Fibroblast of the aortic adventitia (primary cell): ENCODE data around the gene PRKN. TPM values are rescaled to one million over a fixed set of nuclear protein-coding genes. Genes with fewer than 3 reads are reported as not detected.

Experiments used
- DNase-seq: peaks from one replicate; pipeline ENCODE4 v3.0.0-alpha.2; 2010; ENCODE audit warnings: low read depth
- H3K4me3 ChIP-seq: 2 replicates; pipeline ENCODE4 v1.5.1; 2011; ENCODE audit warnings: low read depth, mild to moderate bottlenecking, control low read depth, low read length, moderate library complexity
- total RNA-seq: library from RNA; depleted of rRNA; stranded (reverse); fragments of >200 nt; gene quantifications from 2 replicates; pipeline ENCODE4 v1.2.3, GENCODE V29; 2012; ENCODE audit warnings: low replicate concordance
- TF ChIP-seq, protein P1 (sequence below): IDR thresholded peaks from 2 replicates; pipeline ENCODE4 v1.5.1; 2011; ENCODE audit warnings: mild to moderate bottlenecking, low read length, control low read depth, inconsistent platforms; ENCODE audit not compliant: insufficient read depth

PRKN gene
- total RNA-seq, 1 donor: 2.0 TPM

DNA sequence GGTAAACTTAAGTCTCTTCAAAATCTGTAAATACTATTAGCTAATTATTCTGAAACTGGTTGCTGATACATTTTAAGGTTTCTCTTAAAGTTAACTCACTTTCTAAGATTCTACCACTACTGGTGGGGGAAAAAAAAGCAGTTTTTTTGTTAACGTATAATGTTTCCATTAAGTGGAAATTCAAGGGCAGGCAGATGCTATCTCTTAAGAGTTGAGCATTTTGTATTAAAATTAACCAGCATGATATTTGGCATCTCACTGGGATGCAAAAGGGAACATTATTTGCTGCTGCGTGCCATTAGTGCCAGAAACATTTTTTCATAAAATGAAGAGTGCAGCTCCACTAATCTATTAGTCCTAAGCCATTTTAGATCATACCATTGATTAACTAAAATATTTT is 246.2 kb downstream of the PRKN start:
- H3K4me3 ChIP-seq: no peak overlapping the region
- TF ChIP-seq, protein P1, sequence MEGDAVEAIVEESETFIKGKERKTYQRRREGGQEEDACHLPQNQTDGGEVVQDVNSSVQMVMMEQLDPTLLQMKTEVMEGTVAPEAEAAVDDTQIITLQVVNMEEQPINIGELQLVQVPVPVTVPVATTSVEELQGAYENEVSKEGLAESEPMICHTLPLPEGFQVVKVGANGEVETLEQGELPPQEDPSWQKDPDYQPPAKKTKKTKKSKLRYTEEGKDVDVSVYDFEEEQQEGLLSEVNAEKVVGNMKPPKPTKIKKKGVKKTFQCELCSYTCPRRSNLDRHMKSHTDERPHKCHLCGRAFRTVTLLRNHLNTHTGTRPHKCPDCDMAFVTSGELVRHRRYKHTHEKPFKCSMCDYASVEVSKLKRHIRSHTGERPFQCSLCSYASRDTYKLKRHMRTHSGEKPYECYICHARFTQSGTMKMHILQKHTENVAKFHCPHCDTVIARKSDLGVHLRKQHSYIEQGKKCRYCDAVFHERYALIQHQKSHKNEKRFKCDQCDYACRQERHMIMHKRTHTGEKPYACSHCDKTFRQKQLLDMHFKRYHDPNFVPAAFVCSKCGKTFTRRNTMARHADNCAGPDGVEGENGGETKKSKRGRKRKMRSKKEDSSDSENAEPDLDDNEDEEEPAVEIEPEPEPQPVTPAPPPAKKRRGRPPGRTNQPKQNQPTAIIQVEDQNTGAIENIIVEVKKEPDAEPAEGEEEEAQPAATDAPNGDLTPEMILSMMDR: no peak
- DNase-seq: no peak

DNA sequence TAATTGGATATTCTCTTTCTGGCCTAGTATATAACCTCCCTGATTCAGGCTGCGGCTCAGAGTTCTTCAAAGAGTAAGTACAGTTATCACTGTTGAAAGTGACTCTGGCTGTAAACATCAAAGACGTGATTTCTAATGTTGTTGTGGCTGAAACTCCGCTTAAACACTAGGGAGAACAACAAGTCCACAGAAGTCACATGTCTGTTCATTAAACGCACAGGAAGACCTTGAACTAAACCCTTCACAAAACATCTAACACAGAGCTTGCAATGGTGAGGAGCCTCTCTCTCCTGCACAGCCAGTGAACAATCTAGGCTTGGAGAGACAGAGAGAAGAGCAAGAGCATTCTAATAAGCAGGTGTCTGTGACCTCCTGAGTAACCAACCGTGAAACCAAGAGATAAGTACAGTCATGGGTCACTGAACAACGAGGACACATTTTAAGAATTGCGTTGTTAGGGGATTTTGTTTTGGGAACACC is 249.3 kb downstream of the PRKN start:
- no peak for DNase-seq
- TF ChIP-seq, protein P1: no peak
- no peak overlapping the region for H3K4me3 ChIP-seq

DNA sequence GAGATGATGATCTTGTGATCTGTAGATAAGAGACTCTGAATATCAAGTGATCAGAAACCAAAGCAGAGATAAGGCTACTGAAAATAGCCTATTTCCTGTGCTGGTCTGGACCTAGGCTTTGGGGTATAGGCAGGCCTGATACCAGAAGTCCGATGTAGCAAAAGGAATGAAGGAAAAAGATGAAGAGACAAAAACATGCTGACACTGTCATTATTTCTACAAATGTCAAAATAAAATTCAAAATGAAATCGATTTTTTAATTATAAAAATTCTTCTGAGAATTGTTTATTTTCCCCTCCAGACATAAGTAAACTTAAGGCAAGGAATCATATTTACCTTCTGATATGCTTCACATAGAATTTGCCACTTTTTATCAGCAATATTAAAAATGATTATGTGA is 252.8 kb downstream of the PRKN start:
- no peak overlapping the region for H3K4me3 ChIP-seq
- TF ChIP-seq, protein P1: no peak
- DNase-seq: no peak

DNA sequence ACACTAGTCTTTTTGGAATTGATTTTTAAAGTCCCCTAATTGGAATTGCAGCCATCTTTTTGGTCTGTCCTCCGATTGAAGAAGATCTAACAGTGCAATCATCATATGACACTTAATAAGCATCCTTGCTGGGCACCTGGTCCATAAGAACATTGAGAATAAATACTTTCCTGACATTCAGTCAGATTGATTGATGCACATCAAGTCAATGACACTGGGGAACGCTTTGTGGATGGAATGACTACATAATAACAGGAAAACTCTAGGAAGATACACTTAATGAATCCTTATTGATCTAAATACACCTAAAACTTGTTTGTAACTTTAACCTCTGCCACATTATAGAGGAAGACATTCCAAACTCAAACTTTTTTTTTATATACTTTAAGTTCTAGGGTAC is 255.7 kb downstream of the PRKN start:
- no peak for DNase-seq
- no peak overlapping the region for H3K4me3 ChIP-seq
- TF ChIP-seq, protein P1: no peak

DNA sequence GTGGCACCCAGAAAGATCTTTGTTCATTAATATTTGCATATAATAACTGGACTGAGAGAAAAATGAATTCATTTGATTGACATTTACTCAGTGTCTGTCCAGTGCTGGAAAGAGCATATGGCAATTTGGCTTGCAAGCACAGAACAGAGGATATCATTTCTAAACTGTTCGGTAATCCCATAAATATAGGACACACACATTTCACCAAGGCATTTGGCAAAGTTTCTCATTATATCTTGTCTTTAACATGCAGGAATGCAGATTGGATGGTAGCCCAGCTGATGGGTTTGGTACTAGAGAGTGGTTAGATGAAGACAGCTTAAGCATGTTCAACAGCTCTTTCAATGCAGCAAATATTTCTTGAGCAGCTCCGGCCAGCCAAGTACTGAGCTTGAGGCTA is 259.2 kb downstream of the PRKN start:
- DNase-seq: no peak
- no peak overlapping the region for H3K4me3 ChIP-seq
- TF ChIP-seq, protein P1: no peak

DNA sequence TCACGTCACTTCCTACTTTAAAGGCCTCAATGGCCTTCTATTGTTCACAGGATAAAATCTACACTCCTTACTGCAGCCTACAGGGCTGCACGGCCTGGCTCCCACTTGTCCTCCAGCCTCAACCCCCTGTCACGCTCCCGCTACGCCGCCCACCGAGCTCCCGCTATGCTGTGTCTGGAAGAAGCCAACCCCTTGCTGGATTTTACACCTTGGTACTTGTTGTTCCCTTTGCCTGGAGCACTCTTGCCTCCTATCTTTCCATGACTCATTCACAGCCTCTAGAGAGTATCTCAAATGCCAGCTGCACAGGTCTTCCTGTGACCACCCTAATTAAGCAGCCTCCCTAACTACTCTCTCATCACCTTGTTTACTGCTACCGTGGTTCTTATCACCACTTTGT is 259.9 kb downstream of the PRKN start:
- DNase-seq: no peak
- H3K4me3 ChIP-seq: no peak overlapping the region
- TF ChIP-seq, protein P1: no peak

DNA sequence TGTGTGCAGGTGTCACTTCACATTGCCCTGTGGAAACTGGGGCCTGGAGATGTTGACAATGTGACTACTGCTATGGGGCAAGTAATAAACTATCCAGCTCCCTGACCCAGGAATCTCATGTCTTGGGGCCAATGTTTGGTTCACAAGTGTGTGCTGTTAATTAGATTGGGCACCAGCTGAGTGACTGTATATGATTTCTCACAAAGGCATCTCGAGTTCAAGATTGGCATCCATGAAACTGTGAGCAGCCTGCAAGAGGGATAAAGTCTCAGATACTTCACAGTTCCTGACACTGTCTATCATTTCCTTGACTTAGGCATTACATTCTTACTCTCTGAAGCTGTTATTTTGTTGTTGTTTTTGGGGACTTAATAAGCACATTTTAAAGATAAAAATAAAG is 264.0 kb downstream of the PRKN start:
- TF ChIP-seq, protein P1: no peak
- DNase-seq: no peak
- no peak overlapping the region for H3K4me3 ChIP-seq
